ENCODE data around the gene C1orf159.

- TF ChIP-seq CTCF (IDR thresholded peaks at IDR 0.05; ENCODE audit: poor library complexity) (no peak), EZH2 (IDR thresholded peaks at IDR 0.05; ENCODE audit: borderline replicate concordance) (no peak), EZH2phosphoT487 (IDR thresholded peaks at IDR 0.05; ENCODE audit: low read depth, severe bottlenecking, unreplicated experiment) (no peak)
Observed at GRCh38 chr1:1067284-1067859, 48.5 kb downstream of the C1orf159 start.
